ENCODE data around the gene SLC6A20.

Gene SLC6A20

GRCh38 chr3:45819543-45819942 lies 23.2 kb upstream of the SLC6A20 start:
- Histone ChIP-seq H4K8ac (ENCODE audit: low read depth, low read length) (no peak overlapping the region), H3K27me3 (ENCODE audit: control insufficient read depth in 3 of 3, insufficient read depth in 3 of 3, low read depth in 1 of 3, low read length in 3 of 3) (no peaks in the 10 kb centered on the region), H2BK120ac (ENCODE audit: low read depth, low read length) (no peak overlapping the region), H3K9me3 (replicated peaks in 1 of 2; ENCODE audit: control insufficient read depth in 2 of 2, insufficient read depth in 1 of 2, low read depth in 1 of 2, low read length in 2 of 2) (peaks cover 0 to 3% of the 10 kb centered on the region in 2 donors), H3K23ac (ENCODE audit: low read depth, low read length, poor library complexity) (no peak overlapping the region), H2BK15ac (ENCODE audit: low read length) (no peak overlapping the region), H3K79me1 (ENCODE audit: low read depth, low read length) (no peaks in the 10 kb centered on the region), H4K91ac (ENCODE audit: low read depth, low read length, poor library complexity) (no peak overlapping the region), H3K14ac (ENCODE audit: low read length) (no peak overlapping the region), H3K4me2 (ENCODE audit: insufficient read depth, low read length, poor library complexity, severe bottlenecking) (no peak overlapping the region), H3K27ac (replicated peaks; ENCODE audit: low read length) (no peak overlapping the region), H3K4me1 (ENCODE audit: control insufficient read depth in 2 of 2, insufficient read depth in 1 of 2, low read depth in 1 of 2, low read length in 2 of 2) (no peaks in the 10 kb centered on the region), H2BK5ac (ENCODE audit: low read length) (no peak overlapping the region), H3K4ac (ENCODE audit: low read length) (no peak overlapping the region), H2AK5ac (ENCODE audit: low read depth, low read length) (no peak overlapping the region), H3K18ac (ENCODE audit: low read length) (no peak overlapping the region), H2AFZ (ENCODE audit: low read length) (no peak overlapping the region), H3K4me3 (ENCODE audit: low read length in 2 of 2) (no peak overlapping the region), H3K36me3 (replicated peaks in 1 of 2; ENCODE audit: control insufficient read depth in 2 of 2, insufficient read depth in 2 of 2, low read length in 2 of 2) (peaks cover 2 to 20% of the 10 kb centered on the region in 2 donors), H3K9ac (ENCODE audit: low read depth, low read length, poor library complexity) (no peak overlapping the region), H2BK12ac (ENCODE audit: low read length) (no peak overlapping the region)
- WGBS, 2 donors (ENCODE audit: extremely low coverage in 2 of 2, insufficient read length in 2 of 2, insufficient replicate concordance in 1 of 2): no CpG with 5 or more reads among the region's 2 CpGs
- no peak for DNase-seq (ENCODE audit: low spot score)

- no CpG with 5 or more reads among the region's 4 CpGs for WGBS, 2 donors (ENCODE audit: extremely low coverage in 2 of 2, insufficient read length in 2 of 2, insufficient replicate concordance in 1 of 2)
- Histone ChIP-seq H2BK120ac (ENCODE audit: low read depth, low read length) (no peak overlapping the region), H3K4ac (ENCODE audit: low read length) (no peak overlapping the region), H2BK15ac (ENCODE audit: low read length) (no peak overlapping the region), H4K8ac (ENCODE audit: low read depth, low read length) (no peak overlapping the region), H3K4me3 (ENCODE audit: low read length in 2 of 2) (no peak overlapping the region), H2AFZ (ENCODE audit: low read length) (no peak overlapping the region), H3K14ac (ENCODE audit: low read length) (no peak overlapping the region), H2BK5ac (ENCODE audit: low read length) (no peak overlapping the region), H3K4me2 (ENCODE audit: insufficient read depth, low read length, poor library complexity, severe bottlenecking) (no peak overlapping the region), H3K23ac (ENCODE audit: low read depth, low read length, poor library complexity) (no peak overlapping the region), H3K27me3 (ENCODE audit: control insufficient read depth in 3 of 3, insufficient read depth in 3 of 3, low read depth in 1 of 3, low read length in 3 of 3) (no peaks in the 10 kb centered on the region), H3K4me1 (ENCODE audit: control insufficient read depth in 2 of 2, insufficient read depth in 1 of 2, low read depth in 1 of 2, low read length in 2 of 2) (no peaks in the 10 kb centered on the region), H2AK5ac (ENCODE audit: low read depth, low read length) (no peak overlapping the region), H2BK12ac (ENCODE audit: low read length) (no peak overlapping the region), H3K27ac (replicated peaks; ENCODE audit: low read length) (no peak overlapping the region), H4K91ac (ENCODE audit: low read depth, low read length, poor library complexity) (no peak overlapping the region), H3K36me3 (replicated peaks in 1 of 2; ENCODE audit: control insufficient read depth in 2 of 2, insufficient read depth in 2 of 2, low read length in 2 of 2) (peaks cover 2 to 7% of the 10 kb centered on the region in 2 donors), H3K79me1 (ENCODE audit: low read depth, low read length) (no peaks in the 10 kb centered on the region), H3K9ac (ENCODE audit: low read depth, low read length, poor library complexity) (no peak overlapping the region), H3K18ac (ENCODE audit: low read length) (no peak overlapping the region), H3K9me3 (replicated peaks in 1 of 2; ENCODE audit: control insufficient read depth in 2 of 2, insufficient read depth in 1 of 2, low read depth in 1 of 2, low read length in 2 of 2) (peaks cover 0 to 3% of the 10 kb centered on the region in 2 donors)
- DNase-seq (ENCODE audit: low spot score): no peak
Measured at GRCh38 chr3:45817831-45818522, 21.6 kb upstream of the SLC6A20 start.

GRCh38 chr3:45816544-45816943 lies 20.2 kb upstream of the SLC6A20 start:
- no peaks in the 10 kb centered on the region for H3K4me1 ChIP-seq (ENCODE audit: control insufficient read depth in 2 of 2, insufficient read depth in 1 of 2, low read depth in 1 of 2, low read length in 2 of 2)
- H3K27me3 ChIP-seq (ENCODE audit: control insufficient read depth in 3 of 3, insufficient read depth in 3 of 3, low read depth in 1 of 3, low read length in 3 of 3): no peaks in the 10 kb centered on the region
- H3K4ac ChIP-seq (ENCODE audit: low read length): no peak overlapping the region
- H2BK12ac ChIP-seq (ENCODE audit: low read length): no peak overlapping the region
- H3K36me3 ChIP-seq (replicated peaks in 1 of 2; ENCODE audit: control insufficient read depth in 2 of 2, insufficient read depth in 2 of 2, low read length in 2 of 2): no peaks in the 10 kb centered on the region
- no peak overlapping the region for H3K14ac ChIP-seq (ENCODE audit: low read length)
- H3K9me3 ChIP-seq (replicated peaks in 1 of 2; ENCODE audit: control insufficient read depth in 2 of 2, insufficient read depth in 1 of 2, low read depth in 1 of 2, low read length in 2 of 2): peaks cover 0 to 3% of the 10 kb centered on the region in 2 donors
- H4K91ac ChIP-seq (ENCODE audit: low read depth, low read length, poor library complexity): no peak overlapping the region
- H2AK5ac ChIP-seq (ENCODE audit: low read depth, low read length): no peak overlapping the region
- no peak overlapping the region for H3K9ac ChIP-seq (ENCODE audit: low read depth, low read length, poor library complexity)
- no peak overlapping the region for H2AFZ ChIP-seq (ENCODE audit: low read length)
- no peak overlapping the region for H4K8ac ChIP-seq (ENCODE audit: low read depth, low read length)
- no CpG with 5 or more reads among the region's 3 CpGs for WGBS, 2 donors (ENCODE audit: extremely low coverage in 2 of 2, insufficient read length in 2 of 2, insufficient replicate concordance in 1 of 2)
- H2BK120ac ChIP-seq (ENCODE audit: low read depth, low read length): no peak overlapping the region
- no peak overlapping the region for H3K27ac ChIP-seq (replicated peaks; ENCODE audit: low read length)
- H3K18ac ChIP-seq (ENCODE audit: low read length): no peak overlapping the region
- no peak overlapping the region for H3K23ac ChIP-seq (ENCODE audit: low read depth, low read length, poor library complexity)
- DNase-seq (ENCODE audit: low spot score): no peak
- no peak overlapping the region for H3K4me2 ChIP-seq (ENCODE audit: insufficient read depth, low read length, poor library complexity, severe bottlenecking)
- no peak overlapping the region for H2BK5ac ChIP-seq (ENCODE audit: low read length)
- H3K79me1 ChIP-seq (ENCODE audit: low read depth, low read length): no peaks in the 10 kb centered on the region
- no peak overlapping the region for H3K4me3 ChIP-seq (ENCODE audit: low read length in 2 of 2)
- H2BK15ac ChIP-seq (ENCODE audit: low read length): no peak overlapping the region

- H3K79me1 ChIP-seq (ENCODE audit: low read depth, low read length): no peaks in the 10 kb centered on the region
- no peak overlapping the region for H4K8ac ChIP-seq (ENCODE audit: low read depth, low read length)
- H3K4me3 ChIP-seq (ENCODE audit: low read length in 2 of 2): no peak overlapping the region
- no peak overlapping the region for H3K23ac ChIP-seq (ENCODE audit: low read depth, low read length, poor library complexity)
- H4K91ac ChIP-seq (ENCODE audit: low read depth, low read length, poor library complexity): no peak overlapping the region
- no peak overlapping the region for H3K27ac ChIP-seq (replicated peaks; ENCODE audit: low read length)
- no peak overlapping the region for H2BK120ac ChIP-seq (ENCODE audit: low read depth, low read length)
- peaks cover 0 to 3% of the 10 kb centered on the region in 2 donors for H3K9me3 ChIP-seq (replicated peaks in 1 of 2; ENCODE audit: control insufficient read depth in 2 of 2, insufficient read depth in 1 of 2, low read depth in 1 of 2, low read length in 2 of 2)
- no peaks in the 10 kb centered on the region for H3K4me1 ChIP-seq (ENCODE audit: control insufficient read depth in 2 of 2, insufficient read depth in 1 of 2, low read depth in 1 of 2, low read length in 2 of 2)
- no peak overlapping the region for H2BK12ac ChIP-seq (ENCODE audit: low read length)
- H3K4me2 ChIP-seq (ENCODE audit: insufficient read depth, low read length, poor library complexity, severe bottlenecking): no peak overlapping the region
- no peaks in the 10 kb centered on the region for H3K36me3 ChIP-seq (replicated peaks in 1 of 2; ENCODE audit: control insufficient read depth in 2 of 2, insufficient read depth in 2 of 2, low read length in 2 of 2)
- DNase-seq (ENCODE audit: low spot score): no peak
- no peak overlapping the region for H3K14ac ChIP-seq (ENCODE audit: low read length)
- H2AK5ac ChIP-seq (ENCODE audit: low read depth, low read length): no peak overlapping the region
- no CpG with 5 or more reads among the region's 4 CpGs for WGBS, 2 donors (ENCODE audit: extremely low coverage in 2 of 2, insufficient read length in 2 of 2, insufficient replicate concordance in 1 of 2)
- H3K9ac ChIP-seq (ENCODE audit: low read depth, low read length, poor library complexity): no peak overlapping the region
- no peak overlapping the region for H2BK15ac ChIP-seq (ENCODE audit: low read length)
- no peak overlapping the region for H2BK5ac ChIP-seq (ENCODE audit: low read length)
- no peaks in the 10 kb centered on the region for H3K27me3 ChIP-seq (ENCODE audit: control insufficient read depth in 3 of 3, insufficient read depth in 3 of 3, low read depth in 1 of 3, low read length in 3 of 3)
- no peak overlapping the region for H3K4ac ChIP-seq (ENCODE audit: low read length)
- H2AFZ ChIP-seq (ENCODE audit: low read length): no peak overlapping the region
- no peak overlapping the region for H3K18ac ChIP-seq (ENCODE audit: low read length)
Measured at GRCh38 chr3:45814322-45814721, 18.0 kb upstream of the SLC6A20 start.
